GM18870 (cell line): Measurements from ENCODE around the gene DPYSL4.

Experiments
- ATAC-seq: cut with Tn5 transposase; IDR thresholded peaks from one replicate; pipeline ENCODE4 v1.9.1; 2021; ENCODE audit warnings: moderate library complexity; ENCODE audit not compliant: unreplicated experiment

The DPYSL4 gene

DNA sequence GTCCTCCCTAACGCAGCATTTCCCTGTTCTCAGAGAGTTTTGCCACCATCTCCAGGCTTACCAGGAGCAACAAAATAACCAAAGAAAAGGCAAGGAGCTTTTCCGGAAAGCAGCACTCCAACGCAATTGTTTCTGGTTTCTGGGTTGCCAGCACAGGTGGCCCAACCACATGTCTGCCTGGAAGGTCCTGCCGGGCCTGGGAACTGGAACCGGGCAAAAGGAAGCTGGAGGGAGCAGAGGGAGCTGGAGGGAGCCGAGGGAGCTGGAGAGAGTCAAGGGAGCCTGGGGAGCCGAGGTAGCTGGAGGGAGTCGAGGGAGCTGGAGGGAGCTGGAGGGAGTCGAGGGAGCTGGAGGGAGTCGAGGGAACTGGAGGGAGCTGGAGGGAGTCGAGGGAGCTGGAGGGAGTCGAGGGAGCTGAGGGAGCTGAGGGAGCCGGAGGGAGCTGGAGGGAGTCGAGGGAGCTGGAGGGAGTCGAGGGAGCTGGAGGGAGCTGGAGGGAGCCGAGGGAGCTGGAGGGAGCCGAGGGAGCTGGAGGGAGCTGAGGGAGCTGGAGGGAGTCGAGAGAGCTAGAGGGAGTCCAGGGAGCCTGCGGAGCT lies 66.4 kb downstream of the DPYSL4 start:
- ATAC-seq = no peak

DNA sequence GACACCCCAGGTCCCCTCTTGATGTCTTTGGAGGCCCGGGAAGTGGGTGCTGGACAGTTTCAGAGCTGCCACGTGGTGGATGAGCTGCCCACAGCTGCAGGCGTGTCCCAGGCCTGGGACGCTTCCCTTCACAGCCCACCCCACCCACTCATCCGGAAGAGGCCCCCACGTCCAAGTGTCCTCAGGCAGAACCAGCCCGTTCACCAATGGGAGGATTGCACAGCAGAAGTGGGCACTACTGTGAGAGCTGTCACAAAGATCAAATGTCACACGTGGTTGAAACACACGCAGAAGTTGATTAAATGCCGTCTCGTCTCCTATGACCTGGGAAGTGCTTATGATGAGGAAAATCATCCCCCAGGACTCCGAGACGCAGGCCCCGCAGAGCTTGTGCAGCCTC lies 68.1 kb downstream of the DPYSL4 start:
- no peak for ATAC-seq
